ENCODE data around the gene LAS1L. TPM values are rescaled to one million over a fixed set of nuclear protein-coding genes. Genes with fewer than 3 reads are reported as not detected.

The LAS1L gene
- total and polyA plus RNA-seq, 9 of the 15 experiments (the other 6 are each of a cell fraction or from before 2014, with no cell fraction given) = 43.3 to 119 (median 86.4) TPM

DNA sequence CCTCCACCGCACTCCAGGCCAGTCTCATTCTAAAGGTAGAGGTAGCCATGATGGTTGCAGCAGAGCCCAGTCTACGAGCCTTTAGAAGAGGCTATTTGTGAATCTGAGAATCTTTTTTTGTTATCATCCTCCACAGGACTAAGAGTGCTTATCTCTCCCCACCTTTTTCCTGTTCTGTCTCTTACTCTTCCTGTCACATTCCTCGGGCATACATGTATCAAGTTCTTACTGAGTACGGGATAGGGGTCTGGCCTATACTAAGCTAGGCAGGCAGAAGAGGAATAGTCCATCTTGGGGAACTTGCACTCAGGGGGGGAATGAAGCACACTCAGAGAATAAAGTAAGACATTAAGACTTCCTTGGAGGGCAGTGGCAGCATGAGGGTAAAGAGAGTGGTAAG is 25.7 kb downstream of the LAS1L start (continued):
- TF ChIP-seq, protein P1, sequence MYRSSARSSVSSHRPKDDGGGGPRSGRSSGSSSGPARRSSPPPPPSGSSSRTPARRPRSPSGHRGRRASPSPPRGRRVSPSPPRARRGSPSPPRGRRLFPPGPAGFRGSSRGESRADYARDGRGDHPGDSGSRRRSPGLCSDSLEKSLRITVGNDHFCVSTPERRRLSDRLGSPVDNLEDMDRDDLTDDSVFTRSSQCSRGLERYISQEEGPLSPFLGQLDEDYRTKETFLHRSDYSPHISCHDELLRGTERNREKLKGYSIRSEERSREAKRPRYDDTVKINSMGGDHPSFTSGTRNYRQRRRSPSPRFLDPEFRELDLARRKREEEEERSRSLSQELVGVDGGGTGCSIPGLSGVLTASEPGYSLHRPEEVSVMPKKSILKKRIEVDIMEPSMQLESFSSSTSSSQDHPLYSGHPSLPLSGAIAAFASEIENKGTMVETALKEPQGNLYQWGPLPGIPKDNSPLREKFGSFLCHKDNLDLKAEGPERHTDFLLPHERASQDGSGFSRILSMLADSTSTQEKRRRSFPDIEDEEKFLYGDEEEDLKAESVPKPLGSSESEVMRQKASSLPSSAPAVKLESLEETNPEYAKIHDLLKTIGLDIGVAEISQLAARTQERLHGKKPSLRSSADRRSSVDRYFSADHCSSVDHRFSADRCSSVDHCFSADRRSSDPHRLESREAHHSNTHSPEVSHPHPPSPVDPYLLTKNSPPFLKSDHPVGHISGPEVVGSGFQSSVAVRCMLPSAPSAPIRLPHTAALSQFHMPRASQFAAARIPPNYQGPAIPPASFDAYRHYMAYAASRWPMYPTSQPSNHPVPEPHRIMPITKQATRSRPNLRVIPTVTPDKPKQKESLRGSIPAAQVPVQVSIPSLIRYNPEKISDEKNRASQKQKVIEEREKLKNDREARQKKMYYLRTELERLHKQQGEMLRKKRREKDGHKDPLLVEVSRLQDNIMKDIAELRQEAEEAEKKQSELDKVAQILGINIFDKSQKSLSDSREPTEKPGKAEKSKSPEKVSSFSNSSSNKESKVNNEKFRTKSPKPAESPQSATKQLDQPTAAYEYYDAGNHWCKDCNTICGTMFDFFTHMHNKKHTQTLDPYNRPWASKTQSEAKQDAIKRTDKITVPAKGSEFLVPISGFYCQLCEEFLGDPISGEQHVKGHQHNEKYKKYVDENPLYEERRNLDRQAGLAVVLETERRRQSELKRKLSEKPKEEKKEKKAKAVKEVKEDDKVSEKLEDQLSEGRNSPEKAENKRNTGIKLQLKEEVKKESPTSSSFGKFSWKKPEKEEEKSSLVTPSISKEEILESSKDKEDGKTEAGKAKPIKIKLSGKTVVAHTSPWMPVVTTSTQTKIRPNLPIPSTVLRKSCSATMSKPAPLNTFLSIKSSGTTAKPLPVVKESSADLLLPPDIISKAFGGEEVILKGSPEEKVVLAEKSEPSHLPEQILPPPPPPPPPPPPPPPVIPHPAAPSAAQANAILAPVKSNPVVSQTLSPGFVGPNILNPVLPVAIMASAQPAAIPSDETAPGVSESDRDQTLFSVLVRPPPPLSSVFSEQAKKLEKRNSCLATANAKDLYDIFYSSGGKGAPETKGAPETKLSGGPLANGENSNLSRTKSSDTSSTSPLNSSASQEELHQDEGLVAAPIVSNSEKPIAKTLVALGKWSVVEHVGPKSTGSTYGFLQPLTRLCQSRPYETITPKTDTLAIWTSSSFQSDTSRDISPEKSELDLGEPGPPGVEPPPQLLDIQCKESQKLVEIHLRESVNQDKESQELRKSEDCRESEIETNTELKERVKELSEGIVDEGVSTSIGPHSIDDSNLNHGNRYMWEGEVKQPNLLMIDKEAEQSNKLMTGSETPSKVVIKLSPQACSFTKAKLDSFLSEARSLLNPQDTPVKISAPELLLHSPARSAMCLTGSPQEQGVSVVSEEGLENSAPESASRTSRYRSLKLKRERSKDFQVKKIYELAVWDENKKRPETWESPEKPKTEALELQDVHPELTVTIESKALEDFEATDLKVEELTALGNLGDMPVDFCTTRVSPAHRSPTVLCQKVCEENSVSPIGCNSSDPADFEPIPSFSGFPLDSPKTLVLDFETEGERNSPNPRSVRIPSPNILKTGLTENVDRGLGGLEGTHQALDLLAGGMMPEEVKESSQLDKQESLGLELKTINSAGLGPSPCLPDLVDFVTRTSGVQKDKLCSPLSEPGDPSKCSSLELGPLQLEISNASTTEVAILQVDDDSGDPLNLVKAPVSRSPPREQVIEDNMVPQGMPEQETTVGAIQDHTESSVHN (IDR thresholded peaks at IDR 0.05; ENCODE audit: borderline replicate concordance in 1 of 2, low read depth in 1 of 2) = no peak
- TF ChIP-seq SIN3B (IDR thresholded peaks at IDR 0.05; ENCODE audit: low read depth) (no peak), ZNF79 (CRISPR knock-in tag; IDR thresholded peaks at IDR 0.05; ENCODE audit: low read depth) (no peak)
- TF ChIP-seq, protein P2, sequence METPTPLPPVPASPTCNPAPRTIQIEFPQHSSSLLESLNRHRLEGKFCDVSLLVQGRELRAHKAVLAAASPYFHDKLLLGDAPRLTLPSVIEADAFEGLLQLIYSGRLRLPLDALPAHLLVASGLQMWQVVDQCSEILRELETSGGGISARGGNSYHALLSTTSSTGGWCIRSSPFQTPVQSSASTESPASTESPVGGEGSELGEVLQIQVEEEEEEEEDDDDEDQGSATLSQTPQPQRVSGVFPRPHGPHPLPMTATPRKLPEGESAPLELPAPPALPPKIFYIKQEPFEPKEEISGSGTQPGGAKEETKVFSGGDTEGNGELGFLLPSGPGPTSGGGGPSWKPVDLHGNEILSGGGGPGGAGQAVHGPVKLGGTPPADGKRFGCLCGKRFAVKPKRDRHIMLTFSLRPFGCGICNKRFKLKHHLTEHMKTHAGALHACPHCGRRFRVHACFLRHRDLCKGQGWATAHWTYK (CRISPR knock-in tag; IDR thresholded peaks at IDR 0.05) = no peak
